ENCODE data around the gene GHITM. TPM values are rescaled to one million over a fixed set of nuclear protein-coding genes. Genes with fewer than 3 reads are reported as not detected.

Gene GHITM
- total RNA-seq, 1 experiment from 2014 or later, result 262 TPM

DNA sequence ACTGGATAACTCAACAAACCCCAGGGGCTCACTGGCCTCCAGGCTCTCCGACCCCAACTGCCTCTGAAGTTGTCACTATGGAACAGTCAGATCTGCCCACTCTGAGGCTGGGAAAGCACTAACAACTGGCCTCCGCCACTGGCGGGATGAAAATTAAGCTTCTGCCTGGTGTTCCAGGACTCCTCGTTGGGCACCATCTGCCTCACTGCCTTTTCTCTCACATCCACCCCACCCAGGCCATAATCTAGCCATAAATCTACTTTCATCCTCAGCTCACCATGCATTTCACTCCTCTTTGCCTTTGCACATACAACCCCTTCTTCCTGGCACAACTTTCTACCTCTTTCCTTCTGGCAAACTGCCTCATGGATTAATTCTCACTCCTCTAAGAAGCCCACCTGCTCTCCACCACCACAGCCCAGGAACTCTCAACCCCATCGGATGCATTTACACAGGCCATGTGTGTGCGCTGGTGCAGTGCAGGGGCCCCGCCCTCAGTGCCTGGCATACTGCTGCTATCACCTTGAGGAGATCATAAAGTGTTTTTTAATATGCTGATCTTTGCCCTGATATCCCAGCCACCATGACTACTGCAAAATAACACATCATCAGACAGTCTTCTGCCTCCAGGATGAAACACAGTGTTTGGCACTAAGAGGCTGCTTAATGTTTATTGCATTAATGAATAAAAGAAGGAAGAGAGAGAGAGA is 59.1 kb downstream of the GHITM start:
- DNase-seq (ENCODE audit: low read depth), result no peak

DNA sequence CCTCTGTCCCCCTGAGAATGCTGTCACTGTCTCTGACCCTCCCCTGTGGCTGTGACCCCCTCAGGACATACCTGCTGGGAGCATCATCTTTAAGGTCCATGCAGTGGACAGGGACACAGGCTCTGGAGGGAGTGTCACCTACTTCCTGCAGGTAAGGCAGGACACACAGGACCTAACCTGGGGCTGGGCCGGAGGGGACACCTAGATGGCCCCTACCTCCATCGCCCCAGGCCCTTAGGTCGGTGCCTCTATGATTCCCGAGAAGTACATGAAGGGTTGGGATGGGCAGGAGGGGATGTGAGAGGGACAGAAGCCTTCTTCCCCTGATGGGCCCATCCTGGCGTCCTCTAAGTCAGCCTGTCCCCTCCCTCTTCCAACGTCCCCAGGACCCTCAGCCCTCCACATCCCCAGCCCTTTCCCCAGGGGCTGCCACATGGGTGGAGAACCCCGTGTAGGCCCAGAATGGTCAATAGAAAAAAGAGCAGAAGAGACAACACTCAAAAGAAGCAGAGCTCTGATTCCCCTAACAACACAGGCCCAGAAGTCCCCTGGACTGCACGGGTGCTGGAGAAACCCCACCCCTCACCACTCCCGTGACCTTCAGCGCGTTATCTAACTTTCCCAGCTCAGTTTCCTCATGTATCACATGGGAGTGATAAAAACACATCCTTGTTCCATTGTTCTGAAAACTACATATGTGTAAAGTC is 61.4 kb downstream of the GHITM start:
- no peak for DNase-seq (ENCODE audit: low read depth)

DNA sequence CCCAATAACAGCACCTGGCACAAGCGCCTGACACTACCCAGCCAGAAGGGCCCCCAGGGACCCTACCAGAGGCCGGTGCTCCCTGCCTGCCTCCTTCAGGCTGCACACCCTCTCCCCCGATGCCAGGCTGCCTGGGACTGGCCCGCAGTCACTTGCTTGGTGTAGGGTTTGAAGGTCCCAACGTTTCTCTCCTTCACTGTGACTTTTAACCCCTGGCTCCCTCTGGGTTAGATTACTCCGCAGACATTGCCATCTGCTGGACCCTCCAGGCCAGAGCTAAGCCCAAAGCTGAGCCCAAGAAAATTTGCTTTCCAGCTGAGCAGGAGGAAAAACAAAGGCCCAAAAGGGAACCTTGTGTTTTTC is 61.9 kb downstream of the GHITM start:
- DNase-seq (ENCODE audit: low read depth), result no peak

DNA sequence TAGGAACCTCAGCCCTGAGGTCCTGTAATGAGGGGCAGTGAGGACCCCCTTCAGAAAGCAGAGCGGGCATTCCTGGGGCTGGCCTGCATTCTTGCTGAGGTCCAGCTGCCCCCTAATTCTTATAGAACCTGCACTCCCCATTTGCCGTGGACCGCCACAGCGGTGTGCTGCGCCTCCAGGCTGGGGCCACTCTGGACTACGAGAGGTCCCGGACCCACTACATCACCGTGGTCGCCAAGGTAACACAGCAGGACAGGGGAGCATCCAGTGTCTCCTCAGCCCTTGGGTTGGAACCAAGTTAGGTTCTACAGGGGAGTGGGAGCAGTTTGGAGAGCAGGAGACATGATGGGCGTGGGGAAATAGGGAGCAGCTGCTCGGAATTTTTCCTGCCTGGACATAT is 62.4 kb downstream of the GHITM start:
- no peak for DNase-seq (ENCODE audit: low read depth)

DNA sequence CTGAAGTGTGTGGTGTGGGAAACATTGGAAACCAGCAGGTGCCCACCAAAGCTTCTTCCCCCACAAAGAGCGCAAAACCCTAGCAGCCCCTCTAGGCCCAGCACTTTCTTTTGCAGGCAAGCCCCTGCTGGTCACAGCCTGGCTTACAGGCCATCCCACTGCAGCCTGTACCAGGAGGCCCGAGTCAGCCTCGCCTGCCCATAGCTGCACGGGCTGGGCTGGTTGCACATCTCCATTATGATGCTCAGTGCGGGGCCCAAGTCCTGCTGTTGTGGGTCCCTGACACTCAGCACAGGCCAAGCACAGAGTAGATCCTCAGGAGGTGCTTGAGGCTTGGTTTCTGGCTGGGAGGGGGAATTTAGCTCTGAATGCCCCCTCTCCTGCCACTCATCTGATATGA is 63.0 kb downstream of the GHITM start:
- DNase-seq (ENCODE audit: low read depth), result no peak

Other genes starting within 250 kb of the GHITM start
- not detected in 2 replicates for gene GPR15LG, start 34.3 kb downstream of the GHITM start, total RNA-seq (2014; rRNA removed; shearing (Covaris generic))
- not detected in 2 replicates for gene CDHR1, start 55.0 kb downstream of the GHITM start, total RNA-seq (2014; rRNA removed; shearing (Covaris generic))
- not detected in 2 replicates for gene LRIT2, start 86.0 kb downstream of the GHITM start, total RNA-seq (2014; rRNA removed; shearing (Covaris generic))
- not detected in 2 replicates for gene LRIT1, start 102.0 kb downstream of the GHITM start, total RNA-seq (2014; rRNA removed; shearing (Covaris generic))
- gene RGR, start 105.5 kb downstream of the GHITM start, total RNA-seq (2014; rRNA removed; shearing (Covaris generic)), result not detected in 2 replicates
- 13.2 and 24.5 TPM in 2 replicates for gene CCSER2, start 189.1 kb downstream of the GHITM start, total RNA-seq (2014; rRNA removed; shearing (Covaris generic))

All from HT1080 (cell line).